ENCODE measurements around the gene TCEAL7. TPM values are rescaled to one million over a fixed set of nuclear protein-coding genes. Genes with fewer than 3 reads are reported as not detected.

TCEAL7 gene
- total and polyA plus RNA-seq, 3 donors from 2014 or later = 1.3 to 5.5 (median 3.9) TPM

- intact Hi-C loops (cut with DNase I; ENCODE audit: low total_unique reads) = no loop called here
- no peak overlapping the region for H3K4me3 ChIP-seq
- H3K4me1 ChIP-seq = no peaks in the 10 kb centered on the region
- H3K9me3 ChIP-seq = no peaks in the 10 kb centered on the region
- WGBS, 2 donors = 33 to 43% methylated on average over 1 of the region's 1 CpG
- no peaks in the 10 kb centered on the region for H3K27me3 ChIP-seq
- H3K27ac ChIP-seq = peak overlapping the region in 1 of 2 donors; percentile 41
- H3K36me3 ChIP-seq (ENCODE audit: low read depth, missing control alignments) = no peaks in the 10 kb centered on the region
- TF ChIP-seq POLR2A (IDR thresholded peaks at IDR 0.05) (no peak), CTCF (IDR thresholded peaks at IDR 0.05) (no peak)
- no peak for DNase-seq
Measured at GRCh38 chrX:103361798-103362197, 31.8 kb downstream of the TCEAL7 start.

GRCh38 chrX:103362474-103362873 lies 32.4 kb downstream of the TCEAL7 start:
- Histone ChIP-seq H3K27ac (peak overlapping the region; percentile 39 to 41), H3K4me1 (no peaks in the 10 kb centered on the region), H3K36me3 (ENCODE audit: low read depth, missing control alignments) (no peaks in the 10 kb centered on the region), H3K27me3 (no peaks in the 10 kb centered on the region), H3K9me3 (no peaks in the 10 kb centered on the region), H3K4me3 (no peak overlapping the region)
- WGBS, 2 donors = 35 to 36% methylated on average over 1 of the region's 1 CpG
- intact Hi-C loops (cut with DNase I; ENCODE audit: low total_unique reads) = no loop called here
- no peak for TF ChIP-seq POLR2A (IDR thresholded peaks at IDR 0.05)
- no peak for TF ChIP-seq CTCF (IDR thresholded peaks at IDR 0.05)
- DNase-seq = no peak

GRCh38 chrX:103363046-103363445 lies 33.0 kb downstream of the TCEAL7 start:
- Histone ChIP-seq H3K27me3 (no peaks in the 10 kb centered on the region), H3K4me3 (no peak overlapping the region), H3K36me3 (ENCODE audit: low read depth, missing control alignments) (no peaks in the 10 kb centered on the region), H3K27ac (peak overlapping the region in 1 of 2 donors; percentile 39), H3K9me3 (no peaks in the 10 kb centered on the region), H3K4me1 (no peaks in the 10 kb centered on the region)
- intact Hi-C loops (cut with DNase I; ENCODE audit: low total_unique reads) = no loop called here
- no peak for TF ChIP-seq CTCF (IDR thresholded peaks at IDR 0.05)
- TF ChIP-seq POLR2A (IDR thresholded peaks at IDR 0.05) = no peak
- WGBS, 2 donors = 91 to 93% methylated on average over 2 of the region's 2 CpGs
- DNase-seq = no peak

GRCh38 chrX:103367502-103367901 lies 37.5 kb downstream of the TCEAL7 start:
- Histone ChIP-seq H3K9me3 (no peaks in the 10 kb centered on the region), H3K36me3 (ENCODE audit: low read depth, missing control alignments) (no peaks in the 10 kb centered on the region), H3K27ac (no peak overlapping the region), H3K4me3 (no peak overlapping the region), H3K27me3 (no peaks in the 10 kb centered on the region), H3K4me1 (no peaks in the 10 kb centered on the region)
- WGBS, 2 donors = 40% methylated on average over 1 of the region's 1 CpG; no CpG with 5 or more reads in 1 of the 2 donors
- TF ChIP-seq CTCF (IDR thresholded peaks at IDR 0.05) (no peak), POLR2A (IDR thresholded peaks at IDR 0.05) (no peak)
- intact Hi-C loops (cut with DNase I; ENCODE audit: low total_unique reads) = no loop called here
- no peak for DNase-seq

- H3K27ac ChIP-seq = no peak overlapping the region
- no peaks in the 10 kb centered on the region for H3K27me3 ChIP-seq
- H3K9me3 ChIP-seq = no peaks in the 10 kb centered on the region
- intact Hi-C loops (cut with DNase I; ENCODE audit: low total_unique reads) = no loop called here
- TF ChIP-seq POLR2A (IDR thresholded peaks at IDR 0.05) (no peak), CTCF (IDR thresholded peaks at IDR 0.05) (no peak)
- DNase-seq = no peak
- no peak overlapping the region for H3K4me3 ChIP-seq
- H3K4me1 ChIP-seq = no peaks in the 10 kb centered on the region
- H3K36me3 ChIP-seq (ENCODE audit: low read depth, missing control alignments) = no peaks in the 10 kb centered on the region
Measured at GRCh38 chrX:103369479-103369878, 39.4 kb downstream of the TCEAL7 start.

Data from testis (tissue), 3 donors.